AG04450 (cell line): ENCODE measurements around the gene TPM1. TPM values are rescaled to one million over a fixed set of nuclear protein-coding genes. Genes with fewer than 3 reads are reported as not detected.

Experiments
- CTCF ChIA-PET: fragments of 300-600, 350-600 bp; formaldehyde crosslinking; extraction: SDS; loops from one replicate; lab custom pipeline; 2022; ENCODE audit warnings: antibody characterized with exemption, inconsistent platforms; lab: Charles Lee
- POLR2A ChIA-PET: fragments of 350-600 bp; formaldehyde crosslinking; extraction: SDS; loops from one replicate; lab custom pipeline; 2021; ENCODE audit warnings: antibody characterized with exemption, inconsistent platforms; lab: Yijun Ruan, JAX
- DNase-seq: peaks from one replicate; pipeline ENCODE4 v3.0.0-alpha.2; 2011; ENCODE audit warnings: low read depth, low spot score
- H3K27ac ChIP-seq: one replicate; pipeline ENCODE4 v1.5.1; 2012; ENCODE audit warnings: low read depth, low read length, control low read depth
- H3K27me3 ChIP-seq: one replicate; pipeline ENCODE4 v1.6.0; 2012; ENCODE audit warnings: low read length; ENCODE audit not compliant: control insufficient read depth, insufficient read depth
- H3K4me3 ChIP-seq: 2 replicates; pipeline ENCODE4 v1.5.1; 2011; ENCODE audit warnings: mild to moderate bottlenecking, low read depth, low read length, control low read depth
- H3K9me3 ChIP-seq: 2 replicates; pipeline ENCODE4 v1.5.1; 2012; ENCODE audit warnings: low read length; ENCODE audit not compliant: control insufficient read depth, insufficient read depth
- CTCF ChIP-seq: IDR thresholded peaks from 2 replicates; pipeline ENCODE4 v1.5.1; 2011; ENCODE audit warnings: low read depth, low read length, control low read depth, inconsistent platforms
- polyA plus RNA-seq: library from polyadenylated mRNA; depleted of rRNA; stranded (reverse); fragments of >200 nt; gene quantifications from 2 replicates; pipeline ENCODE4 v1.2.3, GENCODE V29; 2011

Gene TPM1
- polyA plus RNA-seq, 1 experiment: 1,348 TPM

GRCh38 chr15:63015618-63016017 lies 26.9 kb upstream of the TPM1 start:
- CTCF ChIA-PET: interaction anchor here (1.5 kb wide), 1 partner anchor 15 kb away, joined by 3 read pairs; no protein-coding TSS in a partner anchor
- POLR2A ChIA-PET: interaction anchor here (0.6 to 1.2 kb wide), 2 partner anchors 29 to 632 kb away, joined by 3 to 5 read pairs; no protein-coding TSS in a partner anchor

GRCh38 chr15:63016234-63016633 lies 26.3 kb upstream of the TPM1 start:
- Histone ChIP-seq H3K9me3 (no peaks in the 10 kb centered on the region; the same call in 1 of the 2 replicates), H3K27me3 (no peaks in the 10 kb centered on the region), H3K4me3 (no peak overlapping the region), H3K27ac (no peak overlapping the region)
- CTCF ChIA-PET: interaction anchor here (1.0 kb wide), 1 partner anchor 31 kb away, joined by 3 read pairs; no protein-coding TSS in a partner anchor
- no peak for DNase-seq
- TF ChIP-seq CTCF: no peak
- POLR2A ChIA-PET: interaction anchor here (0.6 to 1.2 kb wide), 2 partner anchors 28 to 633 kb away, joined by 3 to 5 read pairs; no protein-coding TSS in a partner anchor

More at GRCh38 chr15:63015618-63016017, 26.9 kb upstream of the TPM1 start:
- no peak for TF ChIP-seq CTCF
- peak; percentile 18 for DNase-seq
- Histone ChIP-seq H3K4me3 (no peak overlapping the region), H3K27me3 (no peaks in the 10 kb centered on the region), H3K27ac (no peak overlapping the region), H3K9me3 (no peaks in the 10 kb centered on the region; the same call in 1 of the 2 replicates)

- no peak overlapping the region for H3K27ac ChIP-seq
- ChIA-PET POLR2A (interaction anchor here (1.7 kb wide), 1 partner anchor 27 kb away, joined by 4 read pairs; no protein-coding TSS in a partner anchor), CTCF (interaction anchor here (1.5 kb wide), 1 partner anchor 235 kb away, joined by 3 read pairs; no protein-coding TSS in a partner anchor)
- TF ChIP-seq CTCF: no peak
- H3K27me3 ChIP-seq: no peaks in the 10 kb centered on the region
- H3K9me3 ChIP-seq: no peaks in the 10 kb centered on the region; the same call in 1 of the 2 replicates
- DNase-seq: no peak
- no peak overlapping the region for H3K4me3 ChIP-seq
These were observed 23.9 kb upstream of the TPM1 start for GRCh38 chr15:63018639-63019038.

- H3K9me3 ChIP-seq: no peaks in the 10 kb centered on the region; the same call in 1 of the 2 replicates
- CTCF ChIA-PET: interaction anchor here (0.7 to 1.5 kb wide), 3 partner anchors 11 to 236 kb away, joined by 3 to 6 read pairs (median 3); no protein-coding TSS in a partner anchor
- peak; percentile 70 for DNase-seq
- no peak overlapping the region for H3K4me3 ChIP-seq
- POLR2A ChIA-PET: interaction anchor here (1.3 to 1.7 kb wide), 2 partner anchors 23 to 26 kb away, joined by 4 to 5 read pairs; partner anchors contain the start of gene TPM1
- H3K27me3 ChIP-seq: no peaks in the 10 kb centered on the region
- H3K27ac ChIP-seq: peak overlapping the region; percentile 42
- TF ChIP-seq CTCF: no peak
These were observed 22.9 kb upstream of the TPM1 start for GRCh38 chr15:63019511-63020109.
